H1 (cell line): ENCODE measurements around the gene ASPG. TPM values are rescaled to one million over a fixed set of nuclear protein-coding genes. Genes with fewer than 3 reads are reported as not detected.

Source experiments
- CTCF ChIA-PET: fragments of 300-600 bp; sonication (Branson Sonifier 250); formaldehyde crosslinking; loops from one replicate; lab custom pipeline; 2021; ENCODE audit not compliant: partially characterized antibody; lab: Charles Lee
- POLR2A ChIA-PET: fragments of 300-600 bp; sonication (Branson Sonifier 250); formaldehyde crosslinking; loops from one replicate; lab custom pipeline; 2021; ENCODE audit warnings: inconsistent platforms; ENCODE audit not compliant: partially characterized antibody; lab: Charles Lee
- DNase-seq, 2 experiments: peaks; one replicate each; pipeline versions ENCODE4 v3.0.0 to v3.0.0-alpha.2; 2010 to 2022; ENCODE audit warnings: low spot score in 2 of 2, low read depth in 1 of 2, mixed read lengths in 1 of 2
- FAIRE-seq: peaks from 2 replicates; lab custom pipeline; 2011; peaks lifted over from hg19 to GRCh38; lab: Jason Lieb, UNC
- H2AFZ ChIP-seq: 2 replicates; pipeline ENCODE4 v1.8.1; 2012; ENCODE audit warnings: low read length, inconsistent platforms
- H2AK5ac ChIP-seq: 2 replicates; pipeline ENCODE4 v1.6.1; 2013; ENCODE audit warnings: low read depth, low read length
- H2BK120ac ChIP-seq: replicated peaks from 2 replicates; pipeline ENCODE3; 2013; ENCODE audit warnings: low read depth, low read length, inconsistent platforms
- H2BK12ac ChIP-seq: 2 replicates; pipeline ENCODE4 v1.6.1; 2013; ENCODE audit warnings: low read depth, low read length
- H2BK15ac ChIP-seq: 2 replicates; pipeline ENCODE4 v1.6.1; 2013; ENCODE audit warnings: low read length
- H2BK20ac ChIP-seq: 2 replicates; pipeline ENCODE4 v1.6.1; 2013; ENCODE audit warnings: low read length
- H2BK5ac ChIP-seq: 2 replicates; pipeline ENCODE4 v1.6.1; 2013; ENCODE audit warnings: low read depth, low read length
- H3K14ac ChIP-seq: 2 replicates; pipeline ENCODE4 v1.6.1; 2013; ENCODE audit warnings: inconsistent platforms; ENCODE audit not compliant: insufficient read length
- H3K18ac ChIP-seq: 2 replicates; pipeline ENCODE4 v1.6.1; 2013; ENCODE audit warnings: low read length; ENCODE audit errors: extremely low read depth
- H3K23ac ChIP-seq: 2 replicates; pipeline ENCODE4 v1.6.1; 2013; ENCODE audit warnings: inconsistent platforms; ENCODE audit not compliant: insufficient read length
- H3K23me2 ChIP-seq: 2 replicates; pipeline ENCODE4 v1.6.1; 2013; ENCODE audit warnings: low read depth, low read length
- H3K27ac ChIP-seq: 2 replicates; pipeline ENCODE4 v1.6.1; 2011; ENCODE audit warnings: low read depth, low read length, inconsistent platforms
- H3K27me3 ChIP-seq, 4 experiments: replicated peaks in 1 of 4; 1 replicate in 1 of 4; 2 replicates in 3 of 4; pipeline versions ENCODE4 v1.6.1 to v1.8.1; 2011 to 2013; ENCODE audit warnings: low read length in 3 of 4, mild to moderate bottlenecking in 3 of 4, inconsistent platforms in 2 of 4, mixed read lengths in 2 of 4, moderate library complexity in 1 of 4; ENCODE audit not compliant: control insufficient read depth in 3 of 4, insufficient read depth in 3 of 4; ENCODE audit errors: extremely low read depth in 1 of 4
- H3K36me3 ChIP-seq, 4 experiments: 2 replicates each; pipeline versions ENCODE4 v1.6.1 to v1.8.1; 2011 to 2013; ENCODE audit warnings: mild to moderate bottlenecking in 4 of 4, low read length in 3 of 4, moderate library complexity in 2 of 4, control low read depth in 1 of 4, inconsistent platforms in 1 of 4; ENCODE audit not compliant: insufficient read depth in 4 of 4, control insufficient read depth in 2 of 4
- H3K4ac ChIP-seq: replicated peaks from 2 replicates; pipeline ENCODE3; 2013; ENCODE audit warnings: low read length, low read depth, mixed read lengths, inconsistent platforms; ENCODE audit not compliant: insufficient read length
- H3K4me1 ChIP-seq, 4 experiments: replicated peaks in 1 of 4; 1 replicate in 1 of 4; 2 replicates in 3 of 4; pipeline versions ENCODE4 v1.6.1 to v1.8.1; 2011 to 2013; ENCODE audit warnings: low read length in 3 of 4, inconsistent platforms in 2 of 4, mixed read lengths in 1 of 4; ENCODE audit not compliant: insufficient read depth in 4 of 4, control insufficient read depth in 3 of 4
- H3K4me2 ChIP-seq, 2 experiments: 2 replicates each; pipeline versions ENCODE4 v1.6.1 to v1.8.1; 2011 to 2013; ENCODE audit warnings: low read depth in 2 of 2, low read length in 2 of 2, control low read depth in 1 of 2, inconsistent platforms in 1 of 2, mild to moderate bottlenecking in 1 of 2; ENCODE audit not compliant: insufficient read depth in 1 of 2
- H3K4me3 ChIP-seq, 4 experiments: fragments of 200-600, 300-600 bp in 1 of 4; sonication (generic), shearing (Covaris generic), sonication (Bioruptor Twin) in 1 of 4; 2 replicates each; pipeline versions ENCODE4 v1.5.1 to v1.8.1; 2011 to 2016; ENCODE audit warnings: low read length in 4 of 4, low read depth in 3 of 4, control low read depth in 2 of 4, inconsistent platforms in 2 of 4, mild to moderate bottlenecking in 2 of 4, mixed read lengths in 1 of 4, moderate library complexity in 1 of 4; ENCODE audit not compliant: insufficient read depth in 2 of 4; ENCODE audit errors: extremely low read depth in 1 of 4
- H3K56ac ChIP-seq: replicated peaks from 2 replicates; pipeline ENCODE3; 2013; ENCODE audit warnings: low read depth, mild to moderate bottlenecking, mixed read lengths, low read length, inconsistent platforms; ENCODE audit not compliant: insufficient read length
- H3K79me1 ChIP-seq: 2 replicates; pipeline ENCODE4 v1.6.1; 2013; ENCODE audit warnings: low read depth, low read length, control low read depth
- H3K79me2 ChIP-seq, 2 experiments: 2 replicates each; pipeline versions ENCODE4 v1.6.1 to v1.8.1; 2012 to 2013; ENCODE audit warnings: low read length in 2 of 2, mild to moderate bottlenecking in 2 of 2, inconsistent platforms in 1 of 2; ENCODE audit not compliant: insufficient read depth in 2 of 2, control insufficient read depth in 1 of 2
- H3K9ac ChIP-seq, 4 experiments: replicated peaks in 1 of 4; 1 replicate in 1 of 4; 2 replicates in 3 of 4; pipeline versions ENCODE4 v1.6.1 to v1.8.1; 2011 to 2013; ENCODE audit warnings: low read depth in 3 of 4, low read length in 3 of 4, control low read depth in 2 of 4, mild to moderate bottlenecking in 2 of 4, moderate library complexity in 2 of 4, inconsistent platforms in 1 of 4; ENCODE audit errors: extremely low read depth in 1 of 4
- H3K9me3 ChIP-seq, 2 experiments: 2 replicates each; pipeline versions ENCODE4 v1.6.1 to v1.8.1; 2012 to 2013; ENCODE audit warnings: mild to moderate bottlenecking in 2 of 2, moderate library complexity in 2 of 2, control low read depth in 1 of 2, inconsistent platforms in 1 of 2, low read depth in 1 of 2, low read length in 1 of 2, mixed read lengths in 1 of 2; ENCODE audit not compliant: insufficient read depth in 2 of 2
- H4K20me1 ChIP-seq, 2 experiments: replicated peaks in 1 of 2; 2 replicates each; pipeline versions ENCODE3 to v1.8.1; 2011 to 2013; ENCODE audit warnings: inconsistent platforms in 2 of 2, low read length in 2 of 2, mild to moderate bottlenecking in 1 of 2; ENCODE audit not compliant: insufficient read depth in 2 of 2, control insufficient read depth in 1 of 2
- H4K5ac ChIP-seq: 2 replicates; pipeline ENCODE4 v1.6.1; 2013; ENCODE audit warnings: low read length, low read depth, mixed read lengths, inconsistent platforms; ENCODE audit not compliant: insufficient read length
- H4K8ac ChIP-seq: 2 replicates; pipeline ENCODE4 v1.8.0; 2013; ENCODE audit warnings: mild to moderate bottlenecking, moderate library complexity, low read length, inconsistent platforms; ENCODE audit not compliant: insufficient read depth; ENCODE audit errors: extremely low read depth
- H4K91ac ChIP-seq: replicated peaks from 2 replicates; pipeline ENCODE3; 2013; ENCODE audit warnings: low read length, mixed read lengths, inconsistent platforms; ENCODE audit not compliant: insufficient read length
- ASH2L ChIP-seq: fragments of 200-600, 300-600 bp; sonication (generic); IDR thresholded peaks from one replicate; pipeline ENCODE4 v1.7.1; 2017; ENCODE audit warnings: low read length
- CTCF ChIP-seq, 3 experiments: IDR thresholded peaks; 1 replicate in 2 of 3; 2 replicates in 1 of 3; pipeline versions ENCODE4 v1.5.1 to v1.6.1; 2011; ENCODE audit warnings: low read length in 3 of 3, mild to moderate bottlenecking in 3 of 3, inconsistent platforms in 2 of 3, low read depth in 1 of 3, moderate library complexity in 1 of 3; ENCODE audit not compliant: insufficient read depth in 1 of 3; ENCODE audit errors: control extremely low read depth in 1 of 3
- EZH2 ChIP-seq: fragments of 200-600 bp; sonication (generic); IDR thresholded peaks from 2 replicates; pipeline ENCODE4 v1.7.1; 2012; ENCODE audit warnings: low read depth, mild to moderate bottlenecking, moderate library complexity, low read length, inconsistent platforms; ENCODE audit not compliant: severe bottlenecking
- JUND ChIP-seq: IDR thresholded peaks from 2 replicates; pipeline ENCODE4 v1.6.1; 2011; ENCODE audit warnings: mild to moderate bottlenecking, improper control_type of control experiment, low read length
- RBBP5 ChIP-seq: IDR thresholded peaks from 2 replicates; pipeline ENCODE4 v1.7.1; 2012; ENCODE audit warnings: low read depth, mild to moderate bottlenecking, inconsistent platforms, low read length, moderate library complexity, borderline replicate concordance
- WGBS, 2 experiments: shearing (Covaris generic) in 1 of 2; methylation state at CpG; one replicate each; pipeline versions ENCODE4 v1.1.6 to v1.1.7; 2013 to 2015; ENCODE audit warnings: low lambda C conversion rate in 2 of 2, mixed read lengths in 2 of 2, inconsistent platforms in 1 of 2, low coverage in 1 of 2, missing lambda C conversion rate in 1 of 2; ENCODE audit not compliant: insufficient replicate concordance in 2 of 2, insufficient coverage in 1 of 2, insufficient read length in 1 of 2; ENCODE audit errors: extremely low coverage in 1 of 2, missing lambda C conversion rate in 1 of 2; 5-methylcytosine and 5-hydroxymethylcytosine counted together
- polyA plus RNA-seq, 7 experiments: library from polyadenylated mRNA; depleted of rRNA in 3 of 7; stranded (reverse) in 5 of 7; unstranded in 2 of 7; fragments of >200 nt in 5 of 7; fragments of 200-250 nt in 2 of 7; gene quantifications; 1 replicate in 5 of 7; 2 replicates in 1 of 7; 4 replicates in 1 of 7; pipeline versions ENCODE4 v1.2.1 to v1.2.3, GENCODE V29; 2011 to 2013; ENCODE audit warnings: missing spikeins in 2 of 7, mixed read lengths in 2 of 7
- total RNA-seq: library from RNA; stranded (reverse); fragmentation: NEBNext Ultra II Directional; extraction: Animal tissue kit (Norgen Biotek cat#: 25700); gene quantifications from 2 replicates; pipeline ENCODE4 v1.2.1, GENCODE V29; 2021

Gene ASPG
- total and polyA plus RNA-seq, 2 of the 8 experiments (the other 6 are each of a cell fraction or from before 2014, with no cell fraction given) = 0.34 to 0.59 TPM

DNA sequence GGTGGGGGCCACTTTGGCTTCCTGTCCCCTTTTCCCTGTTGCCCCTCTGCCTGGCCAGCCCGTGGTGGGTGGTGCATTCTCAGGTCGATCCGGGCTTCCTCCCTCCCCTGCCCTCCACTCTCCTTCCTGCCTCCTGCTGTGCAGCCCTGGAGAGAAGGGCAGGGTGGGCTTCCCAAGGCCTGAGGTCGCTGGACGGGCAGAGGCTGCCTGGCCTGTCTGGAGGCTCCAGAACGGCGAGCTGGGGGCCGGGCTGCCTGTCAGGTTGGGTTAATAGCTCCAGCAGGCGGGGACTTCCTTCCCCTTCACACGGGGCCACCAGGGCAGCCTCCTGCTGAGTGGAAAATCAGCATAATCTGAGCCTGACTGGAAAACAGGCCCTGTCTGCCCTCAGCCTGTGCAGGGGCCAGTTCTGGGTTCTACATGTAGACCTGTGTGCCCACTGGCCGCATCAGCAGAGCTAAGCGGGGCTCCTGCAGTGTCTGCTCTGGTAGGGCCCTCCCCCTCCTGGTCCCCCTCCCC lies 64.2 kb downstream of the ASPG start:
- FAIRE-seq (no peak), DNase-seq (peak in 1 of 2 experiments; percentile 80)
- Histone ChIP-seq H4K20me1 (peaks cover 11 to 28% of the 10 kb centered on the region in 2 experiments), H3K23ac (no peak overlapping the region), H3K4ac (no peak overlapping the region), H3K23me2 (no peaks in the 10 kb centered on the region; the same call in 1 of the 2 replicates), H2BK15ac (no peak overlapping the region), H3K14ac (no peak overlapping the region), H4K5ac (peak overlapping the region; percentile 42), H3K79me2 (peaks cover 11 to 77% of the 10 kb centered on the region in 2 experiments; a peak in 3 of 4 replicates), H3K56ac (no peak overlapping the region), H3K79me1 (peaks cover 37% of the 10 kb centered on the region), H3K9me3 (no peaks in the 10 kb centered on the region), H3K4me2 (peak overlapping the region; percentile 55 to 68), H3K4me1 (peaks cover 0 to 39% (median 31%) of the 10 kb centered on the region in 4 experiments; a peak in 6 of 7 replicates), H3K4me3 (peak overlapping the region in 2 of 4 experiments; percentile 6 to 48; a peak in 4 of 8 replicates), H3K36me3 (peaks cover 0 to 13% (median 9%) of the 10 kb centered on the region in 4 experiments; a peak in 4 of 8 replicates), H4K8ac (peak overlapping the region; percentile 71), H2BK20ac (no peak overlapping the region; the same call in 1 of the 2 replicates), H2BK5ac (peak overlapping the region; percentile 91; the same call in 1 of the 2 replicates), H2AFZ (no peak overlapping the region), H3K18ac (peak overlapping the region; percentile 75), H3K9ac (peak overlapping the region in 1 of 4 experiments; percentile 7; a peak in 1 of 7 replicates), H3K27me3 (no peaks in the 10 kb centered on the region), H4K91ac (peak overlapping the region; percentile 20), H2AK5ac (no peak overlapping the region), H2BK120ac (no peak overlapping the region), H2BK12ac (peak overlapping the region; percentile 88; the same call in 1 of the 2 replicates), H3K27ac (peak overlapping the region; percentile 50; the same call in 1 of the 2 replicates)
- 7% methylated on average over 6 of the region's 12 CpGs; no CpG with 5 or more reads in 1 of the 2 experiments for WGBS, 2 experiments
- CTCF ChIA-PET = interaction anchor here (0.7 to 1.5 kb wide), 9 partner anchors 8 to 415 kb away, joined by 3 to 5 read pairs (median 3); no protein-coding TSS in a partner anchor
- TF ChIP-seq RBBP5 (0 out of 2 replicates have a peak, but pooled peaks have one; percentile 42), JUND (no peak), ASH2L (peak; percentile 38), CTCF (IDR thresholded peaks at IDR 0.05; ENCODE audit: control extremely low read depth in 1 of 3, insufficient read depth in 1 of 3, low read depth in 1 of 3, low read length in 3 of 3) (no peak), EZH2 (no peak)
- POLR2A ChIA-PET = interaction anchor here (0.7 kb wide), 1 partner anchor 22 kb away, joined by 3 read pairs; no protein-coding TSS in a partner anchor
